Measurements from ENCODE around the gene POU5F1.
A peak's percentile ranks its signal among the peaks of the same experiment; 100 is the strongest.
"Not testable (repeated sequence)": the region's sequence is repeated elsewhere in the genome, so short reads cannot be mapped to it uniquely, and the experiment has no call there.

Gene POU5F1

GRCh38 chr6:31165986-31166385 is 4.5 kb downstream of the POU5F1 start:
- no peak for DNase-seq (ENCODE audit: low spot score)

GRCh38 chr6:31165064-31165832 is 5.2 kb downstream of the POU5F1 start:
- not testable (repeated sequence) for DNase-seq (ENCODE audit: low spot score)

- DNase-seq (ENCODE audit: low spot score): not testable (repeated sequence)
Observed at GRCh38 chr6:31164475-31165063, 5.9 kb downstream of the POU5F1 start.

GRCh38 chr6:31163922-31164321 is 6.6 kb downstream of the POU5F1 start:
- no peak for DNase-seq (ENCODE audit: low spot score)

- no peak for DNase-seq (ENCODE audit: low spot score)
Observed at GRCh38 chr6:31162463-31163165, 7.9 kb downstream of the POU5F1 start.

GRCh38 chr6:31161216-31162126 is 9.0 kb downstream of the POU5F1 start:
- no peak for DNase-seq (ENCODE audit: low spot score)

GRCh38 chr6:31158863-31159855 is 11.3 kb downstream of the POU5F1 start:
- DNase-seq (ENCODE audit: low spot score): no peak

- peak; percentile 99 for DNase-seq (ENCODE audit: low spot score)
Observed at GRCh38 chr6:31158140-31158862, 12.2 kb downstream of the POU5F1 start, which contains the start of gene TCF19. TCF19 (plus strand) TSS chr6:31158589; CDS start chr6:31159470, 881 bp downstream.

GRCh38 chr6:31157513-31158139 is 12.9 kb downstream of the POU5F1 start, which contains the start of gene CCHCR1:
CCHCR1 (minus strand) TSS chr6:31157802; CDS start chr6:31157600, 202 bp downstream.
- DNase-seq (ENCODE audit: low spot score): no peak

- DNase-seq (ENCODE audit: low spot score): no peak
Observed at GRCh38 chr6:31156641-31157040, 13.8 kb downstream of the POU5F1 start.

- no peak for DNase-seq (ENCODE audit: low spot score)
Observed at GRCh38 chr6:31154436-31154835, 16.0 kb downstream of the POU5F1 start.

GRCh38 chr6:31152781-31153180 is 17.7 kb downstream of the POU5F1 start:
- DNase-seq (ENCODE audit: low spot score): no peak

- no peak for DNase-seq (ENCODE audit: low spot score)
Observed at GRCh38 chr6:31149827-31150447, 20.5 kb downstream of the POU5F1 start.

GRCh38 chr6:31145386-31145785 is 25.1 kb downstream of the POU5F1 start:
- DNase-seq (ENCODE audit: low spot score): no peak

- no peak for DNase-seq (ENCODE audit: low spot score)
Observed at GRCh38 chr6:31144970-31145340, 25.5 kb downstream of the POU5F1 start.

- no peak for DNase-seq (ENCODE audit: low spot score)
Observed at GRCh38 chr6:31144296-31144969, 26.0 kb downstream of the POU5F1 start.

- no peak for DNase-seq (ENCODE audit: low spot score)
Observed at GRCh38 chr6:31143148-31143547, 27.3 kb downstream of the POU5F1 start.

GRCh38 chr6:31142361-31142761 is 28.1 kb downstream of the POU5F1 start:
- DNase-seq (ENCODE audit: low spot score): no peak

Measured in ecto neural progenitor cell (in vitro differentiated cells).